Measurements from ENCODE around the gene NUP153. TPM values are rescaled to one million over a fixed set of nuclear protein-coding genes. Genes with fewer than 3 reads are reported as not detected.

NUP153 gene
- total and polyA plus RNA-seq, 2 donors from 2014 or later = 4.9 to 31.3 TPM

GRCh38 chr6:17640477-17640917 lies 66.2 kb downstream of the NUP153 start:
- Histone ChIP-seq H3K4me1 (ENCODE audit: control insufficient read depth in 2 of 3, insufficient read depth in 2 of 3, low read depth in 1 of 3, low read length in 3 of 3) (peaks cover 0 to 6% (median 0%) of the 10 kb centered on the region in 3 donors), H3K36me3 (ENCODE audit: control insufficient read depth in 2 of 3, insufficient read depth in 3 of 3, low read length in 3 of 3) (peaks cover 4 to 19% (median 10%) of the 10 kb centered on the region in 3 donors), H3K27me3 (ENCODE audit: control insufficient read depth, insufficient read depth, low read length) (no peaks in the 10 kb centered on the region), H3K27ac (ENCODE audit: low read depth in 2 of 2, low read length in 2 of 2) (no peak overlapping the region), H3K4me3 (ENCODE audit: low read length in 3 of 3) (no peak overlapping the region), H3K9ac (ENCODE audit: low read length in 3 of 3) (no peak overlapping the region), H3K9me3 (ENCODE audit: control insufficient read depth in 2 of 3, insufficient read depth in 1 of 3, low read length in 3 of 3) (peaks cover 0 to 2% (median 0%) of the 10 kb centered on the region in 3 donors)
- no peak for TF ChIP-seq CTCF (IDR thresholded peaks at IDR 0.05; ENCODE audit: borderline replicate concordance, extremely low read depth, insufficient read depth)
- FAIRE-seq (no peak), DNase-seq (no peak)
- intact Hi-C loops (cut with DNase I) = no loop called here

GRCh38 chr6:17638212-17638715 lies 68.5 kb downstream of the NUP153 start:
- DNase-seq (no peak), FAIRE-seq (no peak)
- Histone ChIP-seq H3K9ac (ENCODE audit: low read length in 3 of 3) (no peak overlapping the region), H3K9me3 (ENCODE audit: control insufficient read depth in 2 of 3, insufficient read depth in 1 of 3, low read length in 3 of 3) (peaks cover 0 to 2% (median 0%) of the 10 kb centered on the region in 3 donors), H3K4me1 (ENCODE audit: control insufficient read depth in 2 of 3, insufficient read depth in 2 of 3, low read depth in 1 of 3, low read length in 3 of 3) (peaks cover 0 to 6% (median 0%) of the 10 kb centered on the region in 3 donors), H3K4me3 (ENCODE audit: low read length in 3 of 3) (no peak overlapping the region), H3K27ac (ENCODE audit: low read depth in 2 of 2, low read length in 2 of 2) (no peak overlapping the region), H3K27me3 (ENCODE audit: control insufficient read depth, insufficient read depth, low read length) (no peaks in the 10 kb centered on the region), H3K36me3 (ENCODE audit: control insufficient read depth in 2 of 3, insufficient read depth in 3 of 3, low read length in 3 of 3) (peaks cover 3 to 17% (median 8%) of the 10 kb centered on the region in 3 donors)
- no peak for TF ChIP-seq CTCF (IDR thresholded peaks at IDR 0.05; ENCODE audit: borderline replicate concordance, extremely low read depth, insufficient read depth)
- intact Hi-C loops (cut with DNase I) = no loop called here

GRCh38 chr6:17635568-17635967 lies 71.2 kb downstream of the NUP153 start:
- FAIRE-seq (no peak), DNase-seq (no peak)
- Histone ChIP-seq H3K9me3 (ENCODE audit: control insufficient read depth in 2 of 3, insufficient read depth in 1 of 3, low read length in 3 of 3) (no peaks in the 10 kb centered on the region), H3K9ac (ENCODE audit: low read length in 3 of 3) (no peak overlapping the region), H3K36me3 (ENCODE audit: control insufficient read depth in 2 of 3, insufficient read depth in 3 of 3, low read length in 3 of 3) (peaks cover 0 to 9% (median 2%) of the 10 kb centered on the region in 3 donors), H3K4me3 (ENCODE audit: low read length in 3 of 3) (no peak overlapping the region), H3K4me1 (ENCODE audit: control insufficient read depth in 2 of 3, insufficient read depth in 2 of 3, low read depth in 1 of 3, low read length in 3 of 3) (peaks cover 0 to 6% (median 0%) of the 10 kb centered on the region in 3 donors), H3K27me3 (ENCODE audit: control insufficient read depth, insufficient read depth, low read length) (no peaks in the 10 kb centered on the region), H3K27ac (ENCODE audit: low read depth in 2 of 2, low read length in 2 of 2) (no peak overlapping the region)
- intact Hi-C loops (cut with DNase I) = no loop called here
- no peak for TF ChIP-seq CTCF (IDR thresholded peaks at IDR 0.05; ENCODE audit: borderline replicate concordance, extremely low read depth, insufficient read depth)

Data from kidney (tissue), 14 donors.